Effector memory CD4-positive, alpha-beta T cell (primary cell): ENCODE measurements around the gene CACNA1H.
A peak's percentile ranks its signal among the peaks of the same experiment; 100 is the strongest.
"Not testable (repeated sequence)": the region's sequence is repeated elsewhere in the genome, so short reads cannot be mapped to it uniquely, and the experiment has no call there.

Experiments used
- DNase-seq, 3 donors: peaks; one replicate each; pipeline ENCODE4 v3.0.0-alpha.2; 2020
- H3K27ac ChIP-seq: 2 replicates; pipeline ENCODE4 v1.7.0; 2013; ENCODE audit warnings: mild to moderate bottlenecking, low read length, moderate library complexity; ENCODE audit not compliant: insufficient read depth, poor library complexity, severe bottlenecking
- H3K27me3 ChIP-seq: replicated peaks from 2 replicates; pipeline ENCODE4 v1.7.0; 2013; ENCODE audit warnings: mild to moderate bottlenecking, low read length; ENCODE audit not compliant: insufficient read depth, control insufficient read depth, poor library complexity, severe bottlenecking
- H3K36me3 ChIP-seq: 2 replicates; pipeline ENCODE4 v1.7.0; 2013; ENCODE audit warnings: mild to moderate bottlenecking, low read length, moderate library complexity; ENCODE audit not compliant: control insufficient read depth, insufficient read depth
- H3K4me1 ChIP-seq: 2 replicates; pipeline ENCODE4 v1.7.0; 2013; ENCODE audit warnings: low read length, mild to moderate bottlenecking; ENCODE audit not compliant: control insufficient read depth, insufficient read depth, poor library complexity, severe bottlenecking
- H3K4me3 ChIP-seq: 2 replicates; pipeline ENCODE4 v1.7.0; 2013; ENCODE audit warnings: low read length, low read depth, mild to moderate bottlenecking; ENCODE audit not compliant: insufficient read depth, poor library complexity, severe bottlenecking
- H3K9me3 ChIP-seq: 2 replicates; pipeline ENCODE4 v1.7.0; 2013; ENCODE audit warnings: mild to moderate bottlenecking, low read length, moderate library complexity; ENCODE audit not compliant: control insufficient read depth

The CACNA1H gene

DNA sequence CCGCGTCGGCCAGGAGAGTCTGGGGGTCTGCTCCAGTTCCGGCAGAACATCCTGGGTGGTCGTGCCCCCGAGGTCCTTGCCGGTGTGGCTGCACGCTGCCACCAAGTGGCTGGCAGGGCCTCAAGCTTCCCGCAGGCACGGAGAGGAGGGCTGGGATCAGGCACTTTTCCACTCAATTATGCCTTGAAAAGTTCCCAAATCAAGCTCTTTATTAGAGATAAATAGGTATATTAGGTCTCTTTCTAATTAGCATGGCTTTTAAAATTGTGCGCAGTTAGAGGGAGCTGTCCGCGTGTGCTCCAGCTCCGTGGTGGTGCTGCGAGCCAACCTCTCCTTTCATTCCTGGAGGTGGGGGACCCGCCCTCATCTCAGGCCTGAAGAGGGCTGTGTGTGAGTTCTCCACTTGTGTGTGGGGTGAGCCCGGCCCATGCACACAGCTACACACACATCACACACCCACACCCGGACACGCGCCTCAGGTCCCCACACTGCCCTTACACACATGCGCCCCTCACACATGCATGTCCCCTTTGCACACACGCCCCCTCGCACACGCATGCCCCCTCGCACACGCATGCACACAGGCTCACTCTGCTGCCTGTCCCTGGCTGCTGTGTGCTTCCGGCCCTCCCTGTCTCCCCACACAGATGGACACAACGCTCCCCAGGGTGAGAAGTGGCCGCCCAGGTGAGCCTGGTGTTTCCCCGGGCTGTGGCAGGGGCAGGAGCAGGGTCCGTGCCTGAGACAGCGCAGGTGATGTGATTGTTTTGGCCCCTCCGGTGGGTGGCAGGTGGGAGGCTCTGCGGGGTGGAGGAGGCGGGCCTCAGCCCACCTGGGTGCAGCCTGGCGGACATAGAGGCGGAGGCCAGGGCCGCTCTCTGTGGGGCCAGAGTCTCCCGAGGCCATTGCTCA, 28.8 kb downstream of the CACNA1H start:
- H3K4me1 ChIP-seq: no peaks in the 10 kb centered on the region
- H3K27me3 ChIP-seq: no peaks in the 10 kb centered on the region
- DNase-seq: no peak
- H3K9me3 ChIP-seq: no peaks in the 10 kb centered on the region
- no peaks in the 10 kb centered on the region for H3K36me3 ChIP-seq
- H3K4me3 ChIP-seq: no peak overlapping the region
- H3K27ac ChIP-seq: no peak overlapping the region

- H3K27me3 ChIP-seq: no peaks in the 10 kb centered on the region
- H3K9me3 ChIP-seq: no peaks in the 10 kb centered on the region
- DNase-seq: no peak
- no peaks in the 10 kb centered on the region for H3K4me1 ChIP-seq
- no peak overlapping the region for H3K4me3 ChIP-seq
- no peaks in the 10 kb centered on the region for H3K36me3 ChIP-seq
- no peak overlapping the region for H3K27ac ChIP-seq
Observed at GRCh38 chr16:1182316-1182671, 29.4 kb downstream of the CACNA1H start.

DNA sequence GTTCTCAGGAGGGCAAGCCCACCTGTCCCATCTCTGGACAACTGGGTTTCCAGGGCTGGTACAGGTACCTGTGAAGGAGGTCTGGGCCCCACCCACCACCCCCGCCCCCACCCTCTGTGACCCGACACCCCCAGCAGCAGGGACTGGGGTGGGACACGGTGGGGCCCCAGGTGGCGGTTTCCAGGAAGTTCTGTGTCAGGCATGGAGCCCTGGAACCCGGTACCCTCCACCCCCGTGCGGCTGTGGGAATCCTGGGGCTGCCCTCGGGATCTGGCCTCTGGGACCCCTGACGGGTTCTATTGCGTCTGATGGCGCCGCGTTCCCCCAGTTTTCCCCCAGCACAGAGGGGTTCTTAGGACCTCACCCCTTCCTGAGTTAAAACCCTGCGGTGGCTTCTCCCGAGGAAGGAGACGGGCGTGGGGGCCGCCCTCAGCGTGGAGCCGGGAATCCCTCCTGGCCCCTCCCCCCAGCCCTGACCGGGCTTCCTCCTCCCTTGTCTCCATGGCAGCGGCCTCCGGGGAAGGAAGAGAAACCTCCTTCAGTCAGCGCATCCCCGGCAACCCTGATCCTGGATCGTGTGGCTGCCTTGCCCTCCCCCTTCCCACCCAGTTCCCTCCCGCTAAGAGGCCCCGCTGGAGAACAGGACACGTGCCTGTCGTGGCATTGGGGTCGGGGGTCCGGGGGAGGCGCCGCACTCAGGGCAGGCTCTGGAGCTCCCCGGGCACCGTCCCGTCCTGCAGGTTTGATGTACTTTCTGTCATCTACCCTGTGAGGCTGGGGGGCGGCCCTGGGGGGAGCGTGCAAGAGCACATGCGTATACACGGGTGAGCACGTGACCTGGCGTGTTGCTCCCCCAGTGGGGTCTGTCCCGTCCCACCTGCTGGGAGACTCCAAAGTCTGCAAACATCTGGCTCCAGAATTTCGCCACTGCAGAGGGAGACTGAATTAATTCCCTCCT, 30.3 kb downstream of the CACNA1H start:
- H3K36me3 ChIP-seq: no peaks in the 10 kb centered on the region
- no peaks in the 10 kb centered on the region for H3K4me1 ChIP-seq
- DNase-seq: no peak
- H3K4me3 ChIP-seq: no peak overlapping the region
- no peak overlapping the region for H3K27ac ChIP-seq
- no peaks in the 10 kb centered on the region for H3K9me3 ChIP-seq
- H3K27me3 ChIP-seq: no peaks in the 10 kb centered on the region

DNA sequence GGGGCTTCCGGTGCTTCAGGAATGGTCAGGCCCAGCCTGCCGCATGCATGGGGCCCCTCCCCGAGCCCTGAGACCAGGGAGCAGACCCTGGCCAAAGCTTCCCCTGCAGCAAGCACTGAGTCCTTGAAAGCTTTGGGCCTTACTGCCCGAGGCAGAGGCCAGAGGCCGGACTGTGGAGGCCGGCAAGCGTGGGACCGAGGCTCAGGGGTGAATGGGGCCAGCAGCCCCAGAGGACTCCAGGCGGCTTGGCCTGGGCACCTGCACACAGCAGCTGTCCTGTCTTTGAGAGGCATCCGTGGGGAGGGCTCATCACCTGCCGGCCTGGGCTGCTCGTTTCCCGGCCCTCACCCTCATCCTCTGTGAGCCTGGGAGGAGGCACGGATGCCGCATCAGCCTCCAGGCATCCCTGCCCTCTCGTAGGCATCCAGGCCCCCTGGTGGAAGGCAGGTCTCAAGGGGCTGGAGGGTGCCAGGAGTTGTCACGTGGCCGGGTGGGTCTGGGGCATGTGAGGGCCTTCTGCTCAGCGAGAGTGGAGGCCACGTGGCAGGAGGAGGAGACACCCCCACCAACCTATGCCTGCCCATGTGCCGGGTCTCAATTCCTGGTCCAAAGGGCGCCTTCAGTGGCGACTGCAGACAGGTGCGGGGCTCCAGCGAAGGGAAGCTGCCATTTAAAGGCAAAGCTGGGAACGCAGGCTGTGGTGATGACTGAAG, 31.4 kb downstream of the CACNA1H start:
- no peak overlapping the region for H3K27ac ChIP-seq
- no peak for DNase-seq
- no peaks in the 10 kb centered on the region for H3K27me3 ChIP-seq
- no peak overlapping the region for H3K4me3 ChIP-seq
- no peaks in the 10 kb centered on the region for H3K4me1 ChIP-seq
- no peaks in the 10 kb centered on the region for H3K36me3 ChIP-seq
- H3K9me3 ChIP-seq: no peaks in the 10 kb centered on the region

- Histone ChIP-seq H3K9me3 (no peaks in the 10 kb centered on the region), H3K36me3 (no peaks in the 10 kb centered on the region), H3K27ac (no peak overlapping the region), H3K4me1 (no peaks in the 10 kb centered on the region), H3K4me3 (no peak overlapping the region), H3K27me3 (no peaks in the 10 kb centered on the region)
- DNase-seq: no peak
Observed at GRCh38 chr16:1184980-1185379, 32.1 kb downstream of the CACNA1H start.

DNA sequence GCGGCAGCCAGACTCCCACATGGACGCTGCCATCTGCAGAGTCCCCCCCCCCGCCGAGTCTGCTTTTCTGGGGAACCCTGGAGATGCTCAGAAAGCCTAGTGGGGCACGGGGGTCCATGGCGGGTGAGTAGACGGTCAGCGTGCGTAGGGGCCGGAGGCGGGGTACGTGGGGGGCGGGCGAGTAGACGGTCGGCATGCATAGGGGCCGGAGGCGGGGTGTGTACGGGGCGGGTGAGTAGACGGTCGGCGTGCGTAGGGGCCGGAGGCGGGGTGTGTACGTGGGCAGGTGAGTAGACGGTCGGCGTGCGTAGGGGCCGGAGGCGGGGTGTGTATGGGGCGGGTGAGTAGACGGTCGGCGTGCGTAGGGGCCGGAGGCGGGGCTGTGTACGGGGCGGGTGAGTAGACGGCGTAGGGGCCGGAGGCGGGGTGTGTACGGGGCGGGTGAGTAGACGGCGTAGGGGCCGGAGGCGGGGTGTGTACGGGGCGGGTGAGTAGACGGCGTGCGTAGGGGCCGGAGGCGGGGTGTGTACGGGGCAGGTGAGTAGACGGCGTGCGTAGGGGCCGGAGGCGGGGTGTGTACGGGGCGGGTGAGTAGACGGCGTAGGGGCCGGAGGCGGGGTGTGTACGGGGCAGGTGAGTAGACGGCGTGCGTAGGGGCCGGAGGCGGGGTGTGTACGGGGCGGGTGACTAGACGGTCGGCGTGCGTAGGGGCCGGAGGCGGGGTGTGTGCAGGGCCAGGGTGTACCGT, 32.7 kb downstream of the CACNA1H start:
- not testable (repeated sequence) for H3K4me3 ChIP-seq, H3K27me3 ChIP-seq, H3K4me1 ChIP-seq, DNase-seq, H3K9me3 ChIP-seq, H3K27ac ChIP-seq, H3K36me3 ChIP-seq

GRCh38 chr16:1188432-1189189, 35.7 kb downstream of the CACNA1H start:
- H3K27me3 ChIP-seq: no peaks in the 10 kb centered on the region
- H3K36me3 ChIP-seq: no peaks in the 10 kb centered on the region
- no peak overlapping the region for H3K4me3 ChIP-seq
- peak in 2 of 3 donors; percentile 10 to 15 for DNase-seq
- no peaks in the 10 kb centered on the region for H3K9me3 ChIP-seq
- H3K4me1 ChIP-seq: no peaks in the 10 kb centered on the region
- no peak overlapping the region for H3K27ac ChIP-seq

DNA sequence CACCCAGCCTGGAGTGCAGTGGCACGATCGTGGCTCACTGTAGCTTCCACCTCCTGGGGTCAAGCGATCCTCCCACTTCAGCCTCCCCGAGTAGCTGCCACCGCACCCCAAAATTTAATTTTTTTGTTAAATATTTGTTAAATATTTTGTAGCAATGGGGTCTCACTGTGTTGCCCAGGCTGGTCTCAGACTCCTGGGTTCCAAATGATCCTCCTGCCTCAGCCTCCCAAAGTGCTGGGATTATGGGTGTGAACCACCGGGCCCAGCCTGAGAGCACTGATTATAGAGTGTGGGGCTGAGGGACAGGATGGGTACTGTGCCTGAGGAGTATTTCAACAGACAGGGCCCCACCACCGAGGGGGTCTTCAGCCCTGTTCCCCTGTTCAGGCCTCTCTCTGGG, 36.5 kb downstream of the CACNA1H start:
- Histone ChIP-seq H3K4me3 (no peak overlapping the region), H3K27ac (no peak overlapping the region), H3K27me3 (no peaks in the 10 kb centered on the region), H3K4me1 (no peaks in the 10 kb centered on the region), H3K36me3 (no peaks in the 10 kb centered on the region), H3K9me3 (no peaks in the 10 kb centered on the region)
- no peak for DNase-seq

- H3K4me1 ChIP-seq, DNase-seq, H3K36me3 ChIP-seq, H3K27me3 ChIP-seq, H3K9me3 ChIP-seq, H3K27ac ChIP-seq, H3K4me3 ChIP-seq: not testable (repeated sequence)
Observed at GRCh38 chr16:1190789-1191188, 37.9 kb downstream of the CACNA1H start.
